ENCODE data around the gene EHD2.

DNA sequence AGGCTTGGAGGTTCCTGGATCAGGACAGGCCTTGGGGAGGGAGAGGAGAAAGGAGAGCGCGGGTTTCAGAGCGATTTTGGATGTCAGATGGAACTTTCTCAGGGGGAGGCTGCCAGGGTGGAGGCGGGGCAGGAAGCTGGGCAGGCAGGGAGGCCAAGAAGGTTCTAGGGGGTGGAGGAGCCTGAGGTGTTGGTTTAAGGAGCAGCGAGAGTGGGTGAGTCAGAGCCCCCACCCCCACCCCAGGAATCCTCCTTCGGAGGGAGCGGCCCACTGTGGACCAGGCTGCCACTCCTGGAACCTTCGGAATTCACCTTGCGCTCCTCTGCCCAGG, 16.2 kb downstream of the EHD2 start:
- TF ChIP-seq, protein P1, sequence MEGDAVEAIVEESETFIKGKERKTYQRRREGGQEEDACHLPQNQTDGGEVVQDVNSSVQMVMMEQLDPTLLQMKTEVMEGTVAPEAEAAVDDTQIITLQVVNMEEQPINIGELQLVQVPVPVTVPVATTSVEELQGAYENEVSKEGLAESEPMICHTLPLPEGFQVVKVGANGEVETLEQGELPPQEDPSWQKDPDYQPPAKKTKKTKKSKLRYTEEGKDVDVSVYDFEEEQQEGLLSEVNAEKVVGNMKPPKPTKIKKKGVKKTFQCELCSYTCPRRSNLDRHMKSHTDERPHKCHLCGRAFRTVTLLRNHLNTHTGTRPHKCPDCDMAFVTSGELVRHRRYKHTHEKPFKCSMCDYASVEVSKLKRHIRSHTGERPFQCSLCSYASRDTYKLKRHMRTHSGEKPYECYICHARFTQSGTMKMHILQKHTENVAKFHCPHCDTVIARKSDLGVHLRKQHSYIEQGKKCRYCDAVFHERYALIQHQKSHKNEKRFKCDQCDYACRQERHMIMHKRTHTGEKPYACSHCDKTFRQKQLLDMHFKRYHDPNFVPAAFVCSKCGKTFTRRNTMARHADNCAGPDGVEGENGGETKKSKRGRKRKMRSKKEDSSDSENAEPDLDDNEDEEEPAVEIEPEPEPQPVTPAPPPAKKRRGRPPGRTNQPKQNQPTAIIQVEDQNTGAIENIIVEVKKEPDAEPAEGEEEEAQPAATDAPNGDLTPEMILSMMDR (IDR thresholded peaks at IDR 0.05) = no peak
- no peak for TF ChIP-seq POLR2A (IDR thresholded peaks at IDR 0.05)
